Fibroblast of villous mesenchyme (primary cell): ENCODE data around the gene SREBF2. TPM values are rescaled to one million over a fixed set of nuclear protein-coding genes. Genes with fewer than 3 reads are reported as not detected.
"Not testable (repeated sequence)": the region's sequence is repeated elsewhere in the genome, so short reads cannot be mapped to it uniquely, and the experiment has no call there.

Experiments
- DNase-seq: peaks from one replicate; pipeline ENCODE4 v3.0.0-alpha.2; 2010; ENCODE audit warnings: low read depth
- H3K4me3 ChIP-seq: 2 replicates; pipeline ENCODE4 v1.5.1; 2011; ENCODE audit warnings: low read depth, mild to moderate bottlenecking, low read length
- total RNA-seq: library from RNA; depleted of rRNA; stranded (reverse); fragments of >200 nt; gene quantifications from 2 replicates; pipeline ENCODE4 v1.2.3, GENCODE V29; 2012
- TF ChIP-seq, protein P1 (sequence below): IDR thresholded peaks from 2 replicates; pipeline ENCODE4 v1.5.1; 2012; ENCODE audit warnings: low read depth, mild to moderate bottlenecking, low read length; ENCODE audit not compliant: insufficient read depth

Gene SREBF2
- total RNA-seq, 1 donor: 83.3 TPM

DNA sequence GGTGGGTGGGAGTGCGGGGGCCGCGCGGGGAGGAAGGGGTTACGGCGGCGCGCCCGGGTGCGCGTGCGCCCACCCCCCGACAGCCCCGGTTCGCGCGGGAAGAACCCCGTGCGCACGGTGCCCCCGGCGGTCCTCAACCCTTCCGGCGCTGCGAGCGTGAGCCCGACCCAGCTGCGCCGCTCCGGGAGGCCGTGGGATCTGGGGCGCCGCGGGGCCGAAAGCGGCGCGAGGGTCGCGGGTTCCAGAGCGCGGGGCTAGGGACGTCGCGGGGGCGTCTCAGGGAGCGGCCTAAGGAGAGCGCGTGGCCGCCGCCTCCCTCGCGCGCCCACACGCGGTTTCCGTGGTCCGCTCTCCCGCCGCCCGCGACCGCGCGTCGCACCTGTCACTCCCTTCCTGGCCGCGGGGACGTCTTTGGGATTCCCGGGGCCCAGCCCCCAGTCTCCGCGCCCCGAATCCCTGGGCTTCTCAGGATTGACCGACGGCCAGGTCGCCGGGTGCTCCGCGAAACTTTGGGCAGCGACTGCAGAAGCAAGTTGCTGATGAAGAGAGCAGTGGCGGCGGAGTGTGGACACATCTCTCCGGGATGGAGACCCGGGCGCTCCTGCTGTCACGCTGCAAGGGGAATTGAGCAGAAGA, 582 bp downstream of the SREBF2 start:
- peak overlapping the region; percentile 88 for H3K4me3 ChIP-seq
- TF ChIP-seq, protein P1, sequence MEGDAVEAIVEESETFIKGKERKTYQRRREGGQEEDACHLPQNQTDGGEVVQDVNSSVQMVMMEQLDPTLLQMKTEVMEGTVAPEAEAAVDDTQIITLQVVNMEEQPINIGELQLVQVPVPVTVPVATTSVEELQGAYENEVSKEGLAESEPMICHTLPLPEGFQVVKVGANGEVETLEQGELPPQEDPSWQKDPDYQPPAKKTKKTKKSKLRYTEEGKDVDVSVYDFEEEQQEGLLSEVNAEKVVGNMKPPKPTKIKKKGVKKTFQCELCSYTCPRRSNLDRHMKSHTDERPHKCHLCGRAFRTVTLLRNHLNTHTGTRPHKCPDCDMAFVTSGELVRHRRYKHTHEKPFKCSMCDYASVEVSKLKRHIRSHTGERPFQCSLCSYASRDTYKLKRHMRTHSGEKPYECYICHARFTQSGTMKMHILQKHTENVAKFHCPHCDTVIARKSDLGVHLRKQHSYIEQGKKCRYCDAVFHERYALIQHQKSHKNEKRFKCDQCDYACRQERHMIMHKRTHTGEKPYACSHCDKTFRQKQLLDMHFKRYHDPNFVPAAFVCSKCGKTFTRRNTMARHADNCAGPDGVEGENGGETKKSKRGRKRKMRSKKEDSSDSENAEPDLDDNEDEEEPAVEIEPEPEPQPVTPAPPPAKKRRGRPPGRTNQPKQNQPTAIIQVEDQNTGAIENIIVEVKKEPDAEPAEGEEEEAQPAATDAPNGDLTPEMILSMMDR: no peak
- DNase-seq: peak; percentile 45

DNA sequence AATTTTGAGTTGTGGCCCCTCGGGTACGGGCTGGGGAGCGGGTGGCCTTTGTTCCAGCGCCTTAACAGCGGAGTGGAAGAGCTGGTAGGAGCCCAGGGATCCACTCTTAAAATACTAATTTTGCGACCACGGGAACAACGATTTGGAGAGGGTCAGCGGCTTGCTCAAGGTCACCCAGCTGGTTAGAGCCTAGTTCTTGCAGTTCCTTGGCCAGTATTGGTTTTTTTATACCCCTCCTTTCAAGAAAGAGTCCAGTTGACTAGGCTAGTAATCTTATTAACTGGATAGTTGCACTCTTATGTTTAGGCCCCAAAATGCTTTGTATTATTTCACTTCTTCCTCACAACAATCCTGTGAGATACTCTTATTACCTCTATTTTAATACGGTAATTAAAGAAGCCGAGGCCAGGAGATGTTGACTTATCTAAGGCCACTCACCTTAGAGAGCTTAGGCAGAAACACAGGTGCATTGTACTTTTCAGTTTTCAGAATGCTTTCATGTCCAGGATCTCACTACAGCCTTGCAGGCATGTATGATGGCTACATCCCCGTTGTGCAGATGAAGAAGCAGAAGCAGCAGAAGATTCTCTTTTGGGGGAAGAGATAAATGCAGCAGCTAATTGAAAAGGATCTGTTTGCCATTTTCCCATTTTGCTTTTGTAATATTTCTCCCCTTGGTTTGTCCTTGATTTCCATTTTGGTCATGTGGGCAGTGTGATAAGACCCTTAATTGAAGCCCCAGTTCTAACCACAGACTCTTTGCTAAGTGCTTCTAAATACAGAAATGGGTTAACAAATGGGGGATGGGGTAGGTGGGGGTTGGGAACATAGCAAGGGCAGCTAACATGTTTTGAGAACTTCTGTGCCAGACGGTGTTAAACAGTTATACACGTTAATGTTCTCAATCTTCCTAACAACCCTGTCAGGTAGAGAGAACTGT, 1.4 kb downstream of the SREBF2 start:
- no peak for DNase-seq

DNA sequence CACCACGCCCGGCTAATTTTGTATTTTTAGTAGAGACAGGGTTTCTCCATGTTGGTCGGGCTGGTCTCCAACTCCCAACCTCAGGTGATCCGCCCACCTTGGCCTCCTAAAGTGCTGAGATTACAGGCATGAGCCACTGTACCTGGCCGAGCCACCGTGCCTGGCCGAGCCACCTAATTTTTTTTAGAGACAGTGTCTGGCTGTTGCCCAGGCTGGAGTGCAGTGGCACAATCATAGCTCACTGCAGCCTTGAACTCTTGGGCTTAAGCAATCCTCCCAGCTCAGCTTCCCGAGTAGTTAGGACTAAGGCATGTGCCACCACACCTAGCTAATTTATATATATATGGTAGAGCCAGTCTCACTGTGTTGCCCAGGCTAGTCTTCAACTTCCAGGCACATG, 2.6 kb downstream of the SREBF2 start:
- not testable (repeated sequence) for DNase-seq, H3K4me3 ChIP-seq

More for the DNA sequence above, 1.4 kb downstream of the SREBF2 start:
- TF ChIP-seq, protein P1: no peak
- peak overlapping the region; percentile 88 for H3K4me3 ChIP-seq

DNA sequence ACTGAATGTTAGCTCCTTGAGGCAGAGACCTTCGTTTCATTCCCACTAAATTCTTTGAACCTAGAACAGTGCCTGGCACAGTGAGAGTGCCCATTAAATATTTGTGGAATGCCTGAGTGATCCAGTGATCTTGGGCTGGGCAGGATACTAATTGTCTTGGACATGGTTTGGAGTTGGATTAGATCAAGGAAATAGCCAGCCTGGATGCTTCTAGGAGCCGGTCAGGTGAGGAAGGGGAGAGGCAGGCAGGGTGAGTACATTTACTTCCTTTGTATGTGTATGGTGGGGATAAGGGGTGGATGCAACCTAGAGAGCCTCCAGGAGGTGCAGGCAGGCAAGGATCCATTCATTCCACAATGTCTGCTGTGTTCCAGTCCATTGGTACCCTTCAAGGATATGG, 3.6 kb downstream of the SREBF2 start:
- TF ChIP-seq, protein P1: no peak
- no peak for DNase-seq
- no peak overlapping the region for H3K4me3 ChIP-seq

DNA sequence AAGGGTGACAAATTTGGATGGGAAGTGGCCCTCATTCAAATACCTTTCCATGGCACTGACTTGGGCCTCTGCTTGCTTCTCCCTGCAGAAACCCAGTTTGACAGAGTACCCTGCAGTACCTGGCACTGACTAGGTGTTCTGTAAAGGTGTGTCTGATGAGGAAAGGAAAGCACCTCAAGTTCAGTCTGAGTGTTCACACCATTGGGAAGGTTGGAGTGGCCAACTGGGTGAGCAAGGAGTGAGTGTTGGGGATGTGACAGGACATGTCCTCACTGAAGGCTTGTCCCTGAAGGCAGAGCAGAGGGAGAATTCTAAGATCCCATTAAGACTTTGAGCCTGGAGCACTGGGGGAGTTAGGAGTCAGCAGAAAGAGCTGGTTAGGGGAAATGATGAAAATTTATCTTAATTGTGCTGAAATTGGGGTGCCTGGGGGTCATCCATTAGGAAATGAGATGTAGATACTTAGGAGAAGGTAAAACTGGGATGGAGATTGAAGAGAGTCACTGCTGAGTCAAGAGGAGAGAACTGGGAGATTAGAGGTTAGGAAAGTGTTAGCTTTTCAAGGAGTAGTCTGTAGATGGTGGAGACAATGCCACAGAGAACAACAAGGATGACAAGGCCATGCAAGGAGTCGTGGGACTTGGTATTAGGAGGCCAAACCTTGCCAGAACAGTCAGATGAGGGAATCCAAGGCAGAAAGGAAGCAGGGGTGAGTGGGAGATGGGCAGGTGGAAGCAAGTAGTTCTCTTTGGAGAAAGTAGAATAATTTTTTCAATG, 6.1 kb downstream of the SREBF2 start:
- TF ChIP-seq, protein P1: no peak
- H3K4me3 ChIP-seq: no peak overlapping the region
- DNase-seq: no peak

DNA sequence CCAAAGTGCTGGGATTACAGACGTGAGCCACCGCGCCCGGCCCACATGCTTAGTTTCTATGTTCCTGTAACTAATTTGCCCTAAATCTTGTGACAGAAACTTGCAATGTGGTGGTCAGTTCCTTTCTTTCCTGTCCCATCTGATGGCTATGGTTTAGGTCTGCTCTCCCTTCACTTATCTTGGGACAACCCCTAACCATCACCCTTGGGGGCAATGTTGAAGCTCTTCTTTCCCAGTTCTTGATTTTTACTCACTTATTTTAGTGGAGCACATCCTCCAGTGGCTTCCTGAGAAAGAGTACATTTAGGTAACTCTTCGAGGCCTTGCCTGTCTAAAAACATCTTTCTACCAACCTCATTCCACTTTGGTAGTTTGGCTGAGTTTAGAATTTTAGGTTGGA, 7.3 kb downstream of the SREBF2 start:
- H3K4me3 ChIP-seq: no peak overlapping the region
- TF ChIP-seq, protein P1: no peak
- DNase-seq: no peak
